EL (cell line): ENCODE data around the gene ARHGEF3.

Experiments used
- DNase-seq: peaks from one replicate; pipeline ENCODE4 v3.0.0-alpha.2; 2016

Gene ARHGEF3

GRCh38 chr3:56819016-56819809 is 17.5 kb upstream of the ARHGEF3 start:
- DNase-seq = no peak

DNA sequence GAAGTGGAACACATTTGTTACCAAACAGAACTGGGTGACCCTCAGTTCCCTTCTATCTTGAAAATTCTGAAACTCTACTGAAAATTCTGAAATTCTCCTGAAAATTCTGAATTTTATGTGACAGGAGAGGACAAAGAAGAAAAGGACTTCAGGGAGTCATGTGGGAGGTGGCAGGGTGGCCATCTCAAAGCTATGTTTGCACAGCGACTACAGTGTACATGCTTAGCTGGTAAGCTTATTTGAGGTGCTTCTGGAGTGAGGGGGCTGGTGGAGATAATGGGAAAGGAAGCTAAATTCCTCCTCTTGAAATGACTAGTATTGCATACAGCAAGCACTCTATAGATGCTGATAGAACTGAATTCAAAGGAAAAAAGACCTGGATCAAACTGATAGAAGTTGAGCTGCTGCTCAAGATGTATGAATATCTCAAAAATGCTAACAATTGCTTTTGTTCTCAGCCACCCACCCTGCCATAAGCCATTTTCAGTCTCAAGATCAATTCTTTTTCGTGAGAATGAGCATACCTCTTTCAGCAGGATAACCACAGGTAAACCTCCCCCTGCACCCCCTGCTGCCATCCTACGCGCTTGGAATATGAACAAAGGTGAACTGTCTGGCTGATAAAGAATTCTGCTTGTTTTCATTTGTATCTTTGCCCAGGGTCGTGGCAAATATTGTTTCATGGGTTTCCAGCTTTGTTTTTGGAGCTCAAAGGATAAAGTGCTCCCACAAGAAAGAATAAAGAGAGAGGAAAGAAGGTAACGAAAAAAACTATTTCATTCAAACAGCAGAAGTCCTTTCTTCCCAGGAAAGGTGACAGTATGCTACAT is 16.6 kb upstream of the ARHGEF3 start:
- DNase-seq = no peak

DNA sequence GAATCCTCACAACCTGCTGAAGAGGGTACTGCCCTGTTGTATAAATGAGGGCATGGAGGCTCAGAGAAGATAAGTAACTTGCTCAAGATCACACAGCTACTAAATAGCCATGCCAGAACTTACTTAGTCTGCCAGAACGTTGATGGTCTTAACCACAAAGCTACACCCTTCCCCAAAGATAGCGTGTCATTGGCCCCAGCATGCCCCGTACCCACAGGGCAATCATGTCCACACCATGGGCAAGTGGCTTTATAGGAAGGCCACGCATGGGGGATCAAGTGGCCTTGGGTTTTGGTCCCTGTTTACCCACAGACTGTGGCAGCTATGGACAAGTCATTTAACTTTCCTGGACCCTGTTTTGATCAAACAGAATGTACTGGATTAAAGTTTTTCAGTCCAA is 15.9 kb upstream of the ARHGEF3 start:
- no peak for DNase-seq

DNA sequence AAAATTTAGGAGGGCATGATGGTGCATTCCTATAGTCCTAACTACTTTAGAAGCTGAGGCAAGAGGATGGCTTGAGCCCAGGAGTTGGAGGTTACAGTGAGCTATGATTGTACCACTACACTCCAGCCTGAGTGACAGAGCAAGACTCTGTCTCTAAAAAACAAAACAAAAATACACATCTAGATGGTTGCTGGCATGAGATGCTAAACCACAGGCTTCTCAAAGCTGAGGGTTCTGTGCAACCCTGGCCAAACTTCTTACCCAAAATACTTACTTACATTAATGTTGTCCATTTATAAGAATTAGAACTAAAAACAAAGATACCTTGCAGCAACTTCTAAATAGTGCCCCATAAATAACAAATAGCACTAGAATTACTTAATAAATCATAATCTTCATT is 14.3 kb upstream of the ARHGEF3 start:
- no peak for DNase-seq

- no peak for DNase-seq
Measured at GRCh38 chr3:56815589-56815988, 13.8 kb upstream of the ARHGEF3 start.

- no peak for DNase-seq
Measured at GRCh38 chr3:56813653-56813960, 11.9 kb upstream of the ARHGEF3 start.

GRCh38 chr3:56812754-56813652 is 11.3 kb upstream of the ARHGEF3 start:
- no peak for DNase-seq

DNA sequence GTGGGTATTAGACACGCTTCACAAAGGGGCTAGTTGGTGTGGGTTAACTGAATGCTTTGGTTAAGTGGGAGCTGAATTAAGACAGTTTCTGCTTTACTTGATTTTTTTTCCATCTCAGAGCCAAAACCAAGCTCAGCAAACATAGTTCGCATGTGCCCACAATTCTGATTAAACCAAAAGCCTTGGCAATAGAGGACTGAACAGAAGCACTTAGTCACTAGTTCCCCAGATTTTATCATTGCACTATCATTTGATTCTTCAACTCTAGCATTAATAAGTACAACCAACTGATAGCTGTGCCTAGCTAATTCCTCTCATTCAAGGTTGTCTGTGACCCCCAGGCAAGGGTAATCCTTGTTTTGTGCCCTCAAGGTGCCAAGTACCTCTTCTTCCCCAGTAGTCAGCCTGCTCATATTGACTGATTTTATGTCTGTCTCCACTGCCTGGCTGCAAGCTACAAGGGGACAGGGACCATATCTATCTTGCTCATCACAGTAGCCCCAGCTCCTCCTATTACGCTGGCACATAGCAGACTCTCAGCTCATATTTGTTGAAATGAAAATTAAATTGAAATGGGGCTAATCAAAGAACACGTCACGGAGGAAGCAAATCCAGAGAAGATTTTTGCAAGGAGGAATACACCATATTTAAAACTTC is 9.9 kb upstream of the ARHGEF3 start:
- DNase-seq = no peak

GRCh38 chr3:56810577-56811545 is 9.1 kb upstream of the ARHGEF3 start:
- DNase-seq = no peak

- no peak for DNase-seq
Measured at GRCh38 chr3:56806407-56806806, 4.7 kb upstream of the ARHGEF3 start.

GRCh38 chr3:56802790-56803189 is 1.0 kb upstream of the ARHGEF3 start:
- no peak for DNase-seq

- no peak for DNase-seq
Measured at GRCh38 chr3:56802378-56802745, 613 bp upstream of the ARHGEF3 start.

GRCh38 chr3:56800832-56801661 is 702 bp downstream of the ARHGEF3 start:
- no peak for DNase-seq

GRCh38 chr3:56800130-56800831 is 1.5 kb downstream of the ARHGEF3 start:
- no peak for DNase-seq

GRCh38 chr3:56799251-56799882 is 2.4 kb downstream of the ARHGEF3 start:
- peak; percentile 43 for DNase-seq

GRCh38 chr3:56796996-56797395 is 4.8 kb downstream of the ARHGEF3 start:
- no peak for DNase-seq

DNA sequence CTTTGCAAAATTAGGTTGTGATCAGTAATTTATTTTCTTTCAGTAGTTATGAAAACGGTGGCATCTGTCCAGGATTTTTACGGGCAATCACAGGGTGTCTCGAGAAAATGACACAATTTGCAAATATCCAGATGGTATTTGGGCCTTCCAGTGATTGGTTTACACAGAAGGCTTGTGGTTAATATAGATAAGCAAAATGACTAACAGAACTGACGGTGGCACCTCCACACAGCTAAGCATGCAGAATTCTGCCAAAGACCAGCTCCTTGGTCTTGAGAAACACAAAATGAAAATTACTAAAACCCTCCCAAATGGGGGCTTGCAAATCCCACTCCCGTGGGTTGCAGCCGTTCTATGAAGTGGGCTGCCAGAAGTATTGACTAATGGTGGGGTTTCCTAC is 5.5 kb downstream of the ARHGEF3 start:
- peak; percentile 39 for DNase-seq

DNA sequence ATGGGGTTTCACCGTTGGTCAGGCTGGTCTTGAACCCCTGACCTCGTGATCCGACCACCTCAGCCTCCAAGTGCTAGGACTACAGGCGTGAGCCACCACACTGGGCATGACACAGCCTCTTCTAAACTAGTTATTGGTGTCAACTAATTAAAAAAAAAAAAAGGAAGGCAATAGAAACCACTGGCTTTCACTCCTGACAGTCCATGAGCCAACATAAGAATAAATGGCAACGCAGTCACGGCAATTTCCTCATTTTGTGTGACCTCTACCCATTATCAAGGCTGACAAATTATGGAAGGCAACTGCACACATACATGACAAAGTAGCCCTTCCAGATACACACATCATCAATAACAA is 5.9 kb downstream of the ARHGEF3 start:
- no peak for DNase-seq

DNA sequence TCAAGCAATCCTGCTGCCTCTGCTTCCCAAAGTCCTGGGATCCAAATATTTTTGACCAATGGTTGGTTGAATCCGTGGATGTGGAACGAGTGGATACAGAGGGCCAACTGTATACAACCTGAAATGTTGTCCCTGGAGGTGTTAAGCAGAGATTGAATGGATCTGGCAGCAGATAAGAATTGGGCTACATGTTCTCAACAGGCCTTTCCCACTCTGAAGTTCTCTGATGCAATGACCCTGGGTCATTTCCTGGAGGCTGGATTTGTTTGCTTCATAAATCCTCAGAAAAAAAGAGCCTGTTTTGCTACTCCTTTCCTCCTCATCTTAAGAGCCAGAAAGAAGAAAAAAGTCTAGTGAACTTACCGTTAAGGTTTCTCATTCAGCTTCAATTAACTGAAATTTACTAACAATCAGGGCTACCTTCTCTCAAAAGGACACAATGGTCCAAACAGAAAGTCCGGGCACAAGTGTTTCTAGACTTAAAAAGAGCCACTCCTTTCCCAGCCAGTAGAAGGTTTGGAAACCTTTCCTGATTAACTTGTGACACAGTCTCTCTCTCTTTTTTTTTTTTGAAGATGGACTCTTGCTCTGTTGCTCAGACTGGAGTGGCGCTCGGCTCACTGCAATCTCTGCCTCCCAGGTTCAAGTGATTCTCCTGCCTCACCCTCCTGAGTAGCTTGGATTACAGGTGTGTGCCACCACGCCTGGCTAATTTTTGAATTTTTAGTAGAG is 6.5 kb downstream of the ARHGEF3 start:
- no peak for DNase-seq
